Body of pancreas (tissue), 4 donors: ENCODE data around the gene WHRN.

ENCODE experiments used
- CTCF ChIP-seq, 7 experiments: fragments of 450-650 bp in 4 of 7; fragments of 200-600 bp in 3 of 7; sonication (generic) in 3 of 7; IDR thresholded peaks; one replicate each; pipeline ENCODE4 v1.5.1; 2016 to 2019; ENCODE audit warnings: antibody characterized with exemption in 7 of 7
- POLR2A ChIP-seq, 3 donors: fragments of 450-650 bp; IDR thresholded peaks; one replicate each; pipeline ENCODE4 v1.6.1; 2016; ENCODE audit warnings: antibody characterized with exemption in 3 of 3, mild to moderate bottlenecking in 2 of 3

DNA sequence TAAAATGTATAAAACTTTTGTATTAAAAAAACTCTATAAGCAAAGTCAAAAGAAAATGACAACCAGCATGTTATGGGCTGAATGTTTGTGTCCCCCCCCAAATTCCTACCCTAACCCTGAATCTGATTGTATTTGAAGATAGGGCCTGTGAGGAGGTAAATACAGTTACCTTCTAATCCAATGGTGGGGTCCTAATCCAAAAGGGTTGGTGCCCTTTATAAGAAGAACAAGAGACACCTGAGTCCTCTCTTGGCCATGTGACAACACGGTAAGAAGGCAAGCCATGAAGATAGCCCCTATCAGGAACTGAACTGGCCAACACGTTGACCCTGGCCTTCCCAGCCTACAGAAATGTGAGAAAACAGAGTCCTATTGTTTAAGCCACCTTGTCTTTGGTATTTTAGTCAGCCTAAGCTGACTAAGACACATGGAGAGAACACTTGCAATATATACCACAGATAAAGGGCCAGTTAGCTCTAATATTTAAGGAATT lies 67.8 kb downstream of the WHRN start:
- no peak for TF ChIP-seq CTCF (IDR thresholded peaks at IDR 0.05)
- no peak for TF ChIP-seq POLR2A (IDR thresholded peaks at IDR 0.05)
